ENCODE measurements around the gene TDRD7. TPM values are rescaled to one million over a fixed set of nuclear protein-coding genes. Genes with fewer than 3 reads are reported as not detected.

The TDRD7 gene
- total RNA-seq, 1 experiment from 2014 or later = 2.8 TPM

DNA sequence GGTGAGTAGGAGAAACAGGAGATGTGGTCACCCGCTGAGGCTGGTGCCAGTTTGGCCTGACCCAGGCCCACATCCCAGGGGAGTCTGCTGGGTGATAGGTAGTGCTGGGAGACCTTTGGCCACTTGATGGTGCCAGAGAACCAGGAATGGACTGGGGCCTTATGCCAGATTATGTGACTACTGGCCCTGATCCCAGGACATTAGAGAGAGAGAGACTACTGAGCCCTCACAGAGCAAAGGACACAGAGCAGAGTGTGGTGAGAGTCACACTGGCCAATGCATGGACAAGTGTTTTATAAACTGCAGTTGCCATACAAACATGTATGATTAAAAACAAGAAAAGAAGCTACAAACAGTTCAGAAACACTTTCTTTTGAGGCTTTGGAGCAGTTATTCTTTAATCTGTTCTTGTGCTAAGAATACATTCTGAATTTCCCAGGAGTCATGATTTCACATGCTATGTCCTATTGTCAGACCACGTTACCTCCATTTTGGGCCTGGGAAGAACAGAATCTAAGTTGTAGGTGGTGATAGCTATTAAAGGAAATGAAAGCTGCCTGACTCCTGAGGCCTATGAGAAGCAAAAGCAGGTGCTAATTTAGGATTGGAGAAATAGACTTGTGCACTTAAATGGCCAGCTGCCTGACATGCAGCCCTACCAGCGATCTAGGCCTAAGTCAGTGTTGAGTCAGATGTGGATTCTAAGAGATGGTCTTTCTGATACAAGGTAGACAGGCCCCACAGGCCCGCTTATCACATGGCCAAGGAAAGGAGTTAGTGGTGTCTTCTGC lies 57.0 kb downstream of the TDRD7 start:
- H3K9me3 Mint-ChIP-seq = no peaks in the 10 kb centered on the region
- ChIA-PET POLR2A (no interaction called here), CTCF (interaction anchor here (1.0 to 5.6 kb wide), 11 partner anchors 10 to 163 kb away, joined by 3 to 112 read pairs (median 6); partner anchors contain the start of gene TMOD1)
- DNase-seq (ENCODE audit: low spot score) (peak; percentile 77), ATAC-seq (peak; percentile 100)
- no peaks in the 10 kb centered on the region for H3K4me1 Mint-ChIP-seq
- H3K4me3 Mint-ChIP-seq = no peak overlapping the region
- H3K27ac Mint-ChIP-seq = no peak overlapping the region
- no peaks in the 10 kb centered on the region for H3K36me3 Mint-ChIP-seq
- TF ChIP-seq, protein P1, sequence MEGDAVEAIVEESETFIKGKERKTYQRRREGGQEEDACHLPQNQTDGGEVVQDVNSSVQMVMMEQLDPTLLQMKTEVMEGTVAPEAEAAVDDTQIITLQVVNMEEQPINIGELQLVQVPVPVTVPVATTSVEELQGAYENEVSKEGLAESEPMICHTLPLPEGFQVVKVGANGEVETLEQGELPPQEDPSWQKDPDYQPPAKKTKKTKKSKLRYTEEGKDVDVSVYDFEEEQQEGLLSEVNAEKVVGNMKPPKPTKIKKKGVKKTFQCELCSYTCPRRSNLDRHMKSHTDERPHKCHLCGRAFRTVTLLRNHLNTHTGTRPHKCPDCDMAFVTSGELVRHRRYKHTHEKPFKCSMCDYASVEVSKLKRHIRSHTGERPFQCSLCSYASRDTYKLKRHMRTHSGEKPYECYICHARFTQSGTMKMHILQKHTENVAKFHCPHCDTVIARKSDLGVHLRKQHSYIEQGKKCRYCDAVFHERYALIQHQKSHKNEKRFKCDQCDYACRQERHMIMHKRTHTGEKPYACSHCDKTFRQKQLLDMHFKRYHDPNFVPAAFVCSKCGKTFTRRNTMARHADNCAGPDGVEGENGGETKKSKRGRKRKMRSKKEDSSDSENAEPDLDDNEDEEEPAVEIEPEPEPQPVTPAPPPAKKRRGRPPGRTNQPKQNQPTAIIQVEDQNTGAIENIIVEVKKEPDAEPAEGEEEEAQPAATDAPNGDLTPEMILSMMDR (IDR thresholded peaks at IDR 0.05) = peak; percentile 38; the same call in 1 of the 2 replicates
- TF ChIP-seq, protein P2, sequence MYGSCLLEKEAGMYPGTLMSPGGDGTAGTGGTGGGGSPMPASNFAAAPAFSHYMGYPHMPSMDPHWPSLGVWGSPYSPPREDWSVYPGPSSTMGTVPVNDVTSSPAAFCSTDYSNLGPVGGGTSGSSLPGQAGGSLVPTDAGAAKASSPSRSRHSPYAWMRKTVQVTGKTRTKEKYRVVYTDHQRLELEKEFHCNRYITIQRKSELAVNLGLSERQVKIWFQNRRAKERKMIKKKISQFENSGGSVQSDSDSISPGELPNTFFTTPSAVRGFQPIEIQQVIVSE (CRISPR knock-in tag; IDR thresholded peaks at IDR 0.05; ENCODE audit: borderline replicate concordance) = no peak
- TF ChIP-seq JUN (CRISPR knock-in tag; IDR thresholded peaks at IDR 0.05) (no peak), ZNF317 (CRISPR knock-in tag; IDR thresholded peaks at IDR 0.05; ENCODE audit: borderline replicate concordance, low read depth) (no peak), ZNF232 (CRISPR knock-in tag; IDR thresholded peaks at IDR 0.05) (0 out of 2 replicates have a peak, but pooled peaks have one; percentile 32), CREM (CRISPR knock-in tag; IDR thresholded peaks at IDR 0.05) (no peak), JAZF1 (CRISPR knock-in tag; IDR thresholded peaks at IDR 0.05) (no peak)
- no peaks in the 10 kb centered on the region for H3K27me3 Mint-ChIP-seq (ENCODE audit: low read depth)

DNA sequence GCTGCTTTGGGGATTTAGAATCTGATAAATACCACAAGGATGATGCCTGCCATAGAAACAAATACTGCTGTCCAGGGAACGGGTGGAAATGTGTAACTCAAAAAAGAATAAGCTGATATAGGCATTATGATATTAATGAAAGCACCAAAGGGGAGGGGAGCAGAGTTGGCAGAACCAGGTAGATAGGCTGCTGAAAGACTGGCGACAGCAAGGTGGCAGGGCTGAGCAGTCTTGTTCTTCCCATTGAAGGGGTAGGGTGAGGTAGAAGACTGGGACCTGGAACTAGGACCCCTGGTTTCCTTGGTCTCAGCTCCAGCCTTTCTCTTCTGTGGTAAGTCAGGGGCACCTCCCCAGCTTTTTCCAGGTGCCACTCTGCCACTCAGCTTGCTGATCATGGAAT lies 58.2 kb downstream of the TDRD7 start:
- ChIA-PET CTCF (interaction anchor here (0.6 to 5.6 kb wide), 9 partner anchors 10 to 146 kb away, joined by 3 to 112 read pairs (median 9); partner anchors contain the start of gene TMOD1), POLR2A (no interaction called here)
- H3K27me3 Mint-ChIP-seq (ENCODE audit: low read depth) = no peaks in the 10 kb centered on the region
- no peak overlapping the region for H3K4me3 Mint-ChIP-seq
- H3K9me3 Mint-ChIP-seq = no peaks in the 10 kb centered on the region
- H3K4me1 Mint-ChIP-seq = no peaks in the 10 kb centered on the region
- TF ChIP-seq ELF4 (CRISPR knock-in tag; IDR thresholded peaks at IDR 0.05; ENCODE audit: low read depth) (no peak), TP53 (CRISPR knock-in tag; IDR thresholded peaks at IDR 0.05) (no peak), FOXK1 (CRISPR knock-in tag; IDR thresholded peaks at IDR 0.05) (no peak), ZNF232 (CRISPR knock-in tag; IDR thresholded peaks at IDR 0.05) (no peak), ZNF317 (CRISPR knock-in tag; IDR thresholded peaks at IDR 0.05; ENCODE audit: borderline replicate concordance, low read depth) (no peak), ZNF423 (CRISPR knock-in tag; IDR thresholded peaks at IDR 0.05) (no peak), ZNF416 (CRISPR knock-in tag; IDR thresholded peaks at IDR 0.05) (no peak), NFATC4 (CRISPR knock-in tag; IDR thresholded peaks at IDR 0.05) (no peak), GRHL2 (CRISPR knock-in tag; IDR thresholded peaks at IDR 0.05; ENCODE audit: insufficient replicate concordance, severe bottlenecking) (no peak), SMAD4 (CRISPR knock-in tag; IDR thresholded peaks at IDR 0.05) (no peak), ZNF138 (CRISPR knock-in tag; conservative IDR thresholded peaks at IDR 0.05) (no peak), TEAD4 (CRISPR knock-in tag; IDR thresholded peaks at IDR 0.05) (no peak)
- TF ChIP-seq, protein P3, sequence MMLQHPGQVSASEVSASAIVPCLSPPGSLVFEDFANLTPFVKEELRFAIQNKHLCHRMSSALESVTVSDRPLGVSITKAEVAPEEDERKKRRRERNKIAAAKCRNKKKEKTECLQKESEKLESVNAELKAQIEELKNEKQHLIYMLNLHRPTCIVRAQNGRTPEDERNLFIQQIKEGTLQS (CRISPR knock-in tag; conservative IDR thresholded peaks at IDR 0.05) = no peak
- TF ChIP-seq, protein P4, sequence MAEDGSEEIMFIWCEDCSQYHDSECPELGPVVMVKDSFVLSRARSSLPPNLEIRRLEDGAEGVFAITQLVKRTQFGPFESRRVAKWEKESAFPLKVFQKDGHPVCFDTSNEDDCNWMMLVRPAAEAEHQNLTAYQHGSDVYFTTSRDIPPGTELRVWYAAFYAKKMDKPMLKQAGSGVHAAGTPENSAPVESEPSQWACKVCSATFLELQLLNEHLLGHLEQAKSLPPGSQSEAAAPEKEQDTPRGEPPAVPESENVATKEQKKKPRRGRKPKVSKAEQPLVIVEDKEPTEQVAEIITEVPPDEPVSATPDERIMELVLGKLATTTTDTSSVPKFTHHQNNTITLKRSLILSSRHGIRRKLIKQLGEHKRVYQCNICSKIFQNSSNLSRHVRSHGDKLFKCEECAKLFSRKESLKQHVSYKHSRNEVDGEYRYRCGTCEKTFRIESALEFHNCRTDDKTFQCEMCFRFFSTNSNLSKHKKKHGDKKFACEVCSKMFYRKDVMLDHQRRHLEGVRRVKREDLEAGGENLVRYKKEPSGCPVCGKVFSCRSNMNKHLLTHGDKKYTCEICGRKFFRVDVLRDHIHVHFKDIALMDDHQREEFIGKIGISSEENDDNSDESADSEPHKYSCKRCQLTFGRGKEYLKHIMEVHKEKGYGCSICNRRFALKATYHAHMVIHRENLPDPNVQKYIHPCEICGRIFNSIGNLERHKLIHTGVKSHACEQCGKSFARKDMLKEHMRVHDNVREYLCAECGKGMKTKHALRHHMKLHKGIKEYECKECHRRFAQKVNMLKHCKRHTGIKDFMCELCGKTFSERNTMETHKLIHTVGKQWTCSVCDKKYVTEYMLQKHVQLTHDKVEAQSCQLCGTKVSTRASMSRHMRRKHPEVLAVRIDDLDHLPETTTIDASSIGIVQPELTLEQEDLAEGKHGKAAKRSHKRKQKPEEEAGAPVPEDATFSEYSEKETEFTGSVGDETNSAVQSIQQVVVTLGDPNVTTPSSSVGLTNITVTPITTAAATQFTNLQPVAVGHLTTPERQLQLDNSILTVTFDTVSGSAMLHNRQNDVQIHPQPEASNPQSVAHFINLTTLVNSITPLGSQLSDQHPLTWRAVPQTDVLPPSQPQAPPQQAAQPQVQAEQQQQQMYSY (CRISPR knock-in tag; IDR thresholded peaks at IDR 0.05) = no peak; the same call in 1 of the 2 replicates
- TF ChIP-seq, protein P5, sequence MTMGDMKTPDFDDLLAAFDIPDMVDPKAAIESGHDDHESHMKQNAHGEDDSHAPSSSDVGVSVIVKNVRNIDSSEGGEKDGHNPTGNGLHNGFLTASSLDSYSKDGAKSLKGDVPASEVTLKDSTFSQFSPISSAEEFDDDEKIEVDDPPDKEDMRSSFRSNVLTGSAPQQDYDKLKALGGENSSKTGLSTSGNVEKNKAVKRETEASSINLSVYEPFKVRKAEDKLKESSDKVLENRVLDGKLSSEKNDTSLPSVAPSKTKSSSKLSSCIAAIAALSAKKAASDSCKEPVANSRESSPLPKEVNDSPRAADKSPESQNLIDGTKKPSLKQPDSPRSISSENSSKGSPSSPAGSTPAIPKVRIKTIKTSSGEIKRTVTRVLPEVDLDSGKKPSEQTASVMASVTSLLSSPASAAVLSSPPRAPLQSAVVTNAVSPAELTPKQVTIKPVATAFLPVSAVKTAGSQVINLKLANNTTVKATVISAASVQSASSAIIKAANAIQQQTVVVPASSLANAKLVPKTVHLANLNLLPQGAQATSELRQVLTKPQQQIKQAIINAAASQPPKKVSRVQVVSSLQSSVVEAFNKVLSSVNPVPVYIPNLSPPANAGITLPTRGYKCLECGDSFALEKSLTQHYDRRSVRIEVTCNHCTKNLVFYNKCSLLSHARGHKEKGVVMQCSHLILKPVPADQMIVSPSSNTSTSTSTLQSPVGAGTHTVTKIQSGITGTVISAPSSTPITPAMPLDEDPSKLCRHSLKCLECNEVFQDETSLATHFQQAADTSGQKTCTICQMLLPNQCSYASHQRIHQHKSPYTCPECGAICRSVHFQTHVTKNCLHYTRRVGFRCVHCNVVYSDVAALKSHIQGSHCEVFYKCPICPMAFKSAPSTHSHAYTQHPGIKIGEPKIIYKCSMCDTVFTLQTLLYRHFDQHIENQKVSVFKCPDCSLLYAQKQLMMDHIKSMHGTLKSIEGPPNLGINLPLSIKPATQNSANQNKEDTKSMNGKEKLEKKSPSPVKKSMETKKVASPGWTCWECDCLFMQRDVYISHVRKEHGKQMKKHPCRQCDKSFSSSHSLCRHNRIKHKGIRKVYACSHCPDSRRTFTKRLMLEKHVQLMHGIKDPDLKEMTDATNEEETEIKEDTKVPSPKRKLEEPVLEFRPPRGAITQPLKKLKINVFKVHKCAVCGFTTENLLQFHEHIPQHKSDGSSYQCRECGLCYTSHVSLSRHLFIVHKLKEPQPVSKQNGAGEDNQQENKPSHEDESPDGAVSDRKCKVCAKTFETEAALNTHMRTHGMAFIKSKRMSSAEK (CRISPR knock-in tag; IDR thresholded peaks at IDR 0.05; ENCODE audit: borderline replicate concordance) = no peak
- DNase-seq (ENCODE audit: low spot score) = peak; percentile 43
- H3K36me3 Mint-ChIP-seq = no peaks in the 10 kb centered on the region
- ATAC-seq = peak; percentile 71
- H3K27ac Mint-ChIP-seq = no peak overlapping the region

All from WTC11 (cell line).